IMR-90 (cell line): ENCODE measurements around the gene VAMP3. TPM values are rescaled to one million over a fixed set of nuclear protein-coding genes. Genes with fewer than 3 reads are reported as not detected.
A peak's percentile ranks its signal among the peaks of the same experiment; 100 is the strongest.

Experiments used
- ATAC-seq: fragments of 200-7000 bp; cut with Tn5 transposase; 2 replicates; pipeline ENCODE4 v1.9.1; 2020; ENCODE audit warnings: low read depth, mild to moderate bottlenecking, moderate library complexity
- BruUV-seq: library from RNA; stranded (reverse); fragments of 400-500 nt; replicated peaks from 2 replicates; lab custom pipeline; 2021; lab: Mats Ljungman, UMichigan
- CTCF ChIA-PET: fragments of 300-600 bp; formaldehyde crosslinking; extraction: SDS; loops from one replicate; lab custom pipeline; 2021; ENCODE audit warnings: antibody characterized with exemption; lab: Yijun Ruan, JAX
- POLR2A ChIA-PET: fragments of 300-600 bp; sonication (Branson Sonifier 250); formaldehyde crosslinking; loops from one replicate; lab custom pipeline; 2022; ENCODE audit warnings: antibody characterized with exemption; ENCODE audit not compliant: unreplicated experiment; lab: Charles Lee
- DNase-seq: peaks from one replicate; pipeline ENCODE4 v3.0.0; 2013
- H2AFZ ChIP-seq: replicated peaks from 2 replicates; pipeline ENCODE3; 2013; ENCODE audit warnings: low read length, mild to moderate bottlenecking; ENCODE audit not compliant: poor library complexity
- H2AK5ac ChIP-seq: 2 replicates; pipeline ENCODE4 v1.6.1; 2013; ENCODE audit warnings: low read depth, low read length, inconsistent platforms
- H2AK9ac ChIP-seq: replicated peaks from 2 replicates; pipeline ENCODE3; 2013; ENCODE audit warnings: mild to moderate bottlenecking, low read depth, low read length, moderate library complexity; ENCODE audit not compliant: poor library complexity
- H2BK120ac ChIP-seq: 2 replicates; pipeline ENCODE4 v1.6.1; 2013; ENCODE audit warnings: low read depth, low read length, inconsistent platforms
- H2BK15ac ChIP-seq: 3 replicates; pipeline ENCODE4 v1.6.1; 2013; ENCODE audit warnings: low read depth, low read length, inconsistent platforms
- H2BK20ac ChIP-seq: 2 replicates; pipeline ENCODE4 v1.6.1; 2013; ENCODE audit warnings: low read depth, mild to moderate bottlenecking, inconsistent platforms, low read length, moderate library complexity
- H2BK5ac ChIP-seq: 2 replicates; pipeline ENCODE4 v1.6.1; 2013; ENCODE audit warnings: mild to moderate bottlenecking, low read depth, low read length, inconsistent platforms; ENCODE audit not compliant: poor library complexity, severe bottlenecking
- H3K14ac ChIP-seq: replicated peaks from 2 replicates; pipeline ENCODE4 v1.6.1; 2013; ENCODE audit warnings: low read depth, low read length, inconsistent platforms
- H3K18ac ChIP-seq: 2 replicates; pipeline ENCODE4 v1.6.1; 2013; ENCODE audit warnings: low read depth, low read length, control low read depth
- H3K23ac ChIP-seq: 2 replicates; pipeline ENCODE4 v1.6.1; 2013; ENCODE audit warnings: low read depth, low read length, inconsistent platforms
- H3K27ac ChIP-seq: 2 replicates; pipeline ENCODE4 v1.5.1; 2013; ENCODE audit warnings: mild to moderate bottlenecking, control low read depth, low read length; ENCODE audit not compliant: insufficient read depth
- H3K27me3 ChIP-seq: 2 replicates; pipeline ENCODE4 v1.6.1; 2013; ENCODE audit warnings: low read length; ENCODE audit not compliant: control insufficient read depth, insufficient read depth
- H3K36me3 ChIP-seq: 2 replicates; pipeline ENCODE4 v1.6.1; 2013; ENCODE audit warnings: low read length, mixed read lengths; ENCODE audit not compliant: control insufficient read depth, insufficient read depth
- H3K4ac ChIP-seq: 2 replicates; pipeline ENCODE4 v1.6.1; 2013; ENCODE audit warnings: low read depth, low read length, inconsistent platforms
- H3K4me1 ChIP-seq: 2 replicates; pipeline ENCODE4 v1.6.1; 2013; ENCODE audit warnings: low read length, mixed read lengths; ENCODE audit not compliant: control insufficient read depth, insufficient read depth
- H3K4me2 ChIP-seq: 2 replicates; pipeline ENCODE4 v1.6.1; 2013; ENCODE audit warnings: low read depth, mild to moderate bottlenecking, control low read depth, low read length, moderate library complexity
- H3K4me3 ChIP-seq: 2 replicates; pipeline ENCODE4 v1.5.1; 2013; ENCODE audit warnings: low read depth, mild to moderate bottlenecking, control low read depth, low read length, moderate library complexity; ENCODE audit not compliant: insufficient read depth
- H3K56ac ChIP-seq: 2 replicates; pipeline ENCODE4 v1.6.1; 2013; ENCODE audit warnings: low read length, inconsistent platforms; ENCODE audit not compliant: insufficient read depth; ENCODE audit errors: extremely low read depth
- H3K79me1 ChIP-seq, 2 experiments: 2 replicates each; pipeline ENCODE4 v1.6.1; 2013; ENCODE audit warnings: low read length in 2 of 2, inconsistent platforms in 1 of 2, low read depth in 1 of 2
- H3K9ac ChIP-seq: 2 replicates; pipeline ENCODE4 v1.6.1; 2013; ENCODE audit warnings: low read depth, low read length, control low read depth
- H3K9me1 ChIP-seq: 2 replicates; pipeline ENCODE4 v1.6.1; 2013; ENCODE audit warnings: low read length, inconsistent platforms; ENCODE audit not compliant: insufficient read depth
- H3K9me3 ChIP-seq: 2 replicates; pipeline ENCODE4 v1.6.1; 2013; ENCODE audit warnings: low read length; ENCODE audit not compliant: control insufficient read depth, insufficient read depth
- H4K20me1 ChIP-seq: 2 replicates; pipeline ENCODE4 v1.6.1; 2013; ENCODE audit warnings: low read length, inconsistent platforms; ENCODE audit not compliant: insufficient read depth
- H4K5ac ChIP-seq: 2 replicates; pipeline ENCODE4 v1.6.1; 2013; ENCODE audit warnings: mild to moderate bottlenecking, low read depth, low read length, control low read depth
- H4K8ac ChIP-seq, 2 experiments: 2 replicates each; pipeline ENCODE4 v1.6.1; 2013; ENCODE audit warnings: low read depth in 2 of 2, low read length in 2 of 2, control low read depth in 1 of 2, inconsistent platforms in 1 of 2
- H4K91ac ChIP-seq: 2 replicates; pipeline ENCODE4 v1.6.1; 2013; ENCODE audit warnings: low read depth, low read length, inconsistent platforms; ENCODE audit not compliant: insufficient read depth
- CHD1 ChIP-seq: IDR thresholded peaks from 2 replicates; pipeline ENCODE4 v1.6.1; 2012; ENCODE audit warnings: low read depth, low read length, improper control_type of control experiment
- FOS ChIP-seq: fragments of 150-350 bp; IDR thresholded peaks from 2 replicates; pipeline ENCODE4 v1.6.1; 2016; ENCODE audit warnings: low read depth, low read length
- MXI1 ChIP-seq: IDR thresholded peaks from 2 replicates; pipeline ENCODE4 v1.6.1; 2012; ENCODE audit warnings: low read depth, mild to moderate bottlenecking, low read length, moderate library complexity, borderline replicate concordance
- POLR2A ChIP-seq: IDR thresholded peaks from 2 replicates; pipeline ENCODE4 v1.6.1; 2012; ENCODE audit warnings: mild to moderate bottlenecking, low read depth, low read length
- RAD21 ChIP-seq: IDR thresholded peaks from 2 replicates; pipeline ENCODE4 v1.6.1; 2012; ENCODE audit warnings: low read length, improper control_type of control experiment
- SMC3 ChIP-seq: fragments of 150-350 bp; IDR thresholded peaks from 2 replicates; pipeline ENCODE4 v1.6.1; 2016; ENCODE audit warnings: low read depth, mild to moderate bottlenecking, antibody characterized with exemption, low read length, moderate library complexity
- WGBS, 2 experiments: methylation state at CpG; one replicate each; pipeline versions ENCODE4 v1.1.5 to v1.1.7; 2013; ENCODE audit warnings: missing lambda C conversion rate in 2 of 2; ENCODE audit not compliant: insufficient read length in 1 of 2; ENCODE audit errors: extremely low coverage in 2 of 2; 5-methylcytosine and 5-hydroxymethylcytosine counted together
- dilution Hi-C: fragments of 300-500 bp; cut with HindIII; formaldehyde crosslinking; loops from one replicate; pipeline ENCODE4 v1.14.3; 2018; ENCODE audit warnings: low sequenced_read_pairs; ENCODE audit not compliant: unreplicated experiment
- in situ Hi-C: fragments of 300-500 bp; cut with MboI; formaldehyde crosslinking; loops from 3 replicates; pipeline ENCODE4 v1.14.3; 2019; ENCODE audit warnings: low sequenced_read_pairs, inconsistent platforms, mixed read lengths
- intact Hi-C: fragments of 100-400 bp; cut with micrococcal nuclease; formaldehyde crosslinking; loops from 2 replicates; pipeline ENCODE4 v1.10.0; 2022
- polyA plus RNA-seq, 3 experiments: library from polyadenylated mRNA; depleted of rRNA; stranded (reverse); fragments of >200 nt; gene quantifications; 2 replicates each; pipeline ENCODE4 v1.2.3, GENCODE V29; 2012; ENCODE audit warnings: low replicate concordance in 1 of 3
- total RNA-seq: library from RNA; depleted of rRNA; stranded (reverse); fragments of >200 nt; gene quantifications from 2 replicates; pipeline ENCODE4 v1.2.3, GENCODE V29; 2012
- TF ChIP-seq, protein P1 (sequence below): fragments of 150-350 bp; IDR thresholded peaks from 2 replicates; pipeline ENCODE4 v1.6.1; 2016; ENCODE audit warnings: low read depth, mild to moderate bottlenecking, low read length, moderate library complexity, borderline replicate concordance
- TF ChIP-seq, protein P2 (sequence below): conservative IDR thresholded peaks from 2 replicates; pipeline ENCODE4 v1.5.1; 2012; ENCODE audit warnings: mild to moderate bottlenecking, low read depth, low read length, improper control_type of control experiment

The VAMP3 gene
- total and polyA plus RNA-seq, 2 of the 4 experiments (the other 2 are of a cell fraction) = 99.1 to 354 TPM

DNA sequence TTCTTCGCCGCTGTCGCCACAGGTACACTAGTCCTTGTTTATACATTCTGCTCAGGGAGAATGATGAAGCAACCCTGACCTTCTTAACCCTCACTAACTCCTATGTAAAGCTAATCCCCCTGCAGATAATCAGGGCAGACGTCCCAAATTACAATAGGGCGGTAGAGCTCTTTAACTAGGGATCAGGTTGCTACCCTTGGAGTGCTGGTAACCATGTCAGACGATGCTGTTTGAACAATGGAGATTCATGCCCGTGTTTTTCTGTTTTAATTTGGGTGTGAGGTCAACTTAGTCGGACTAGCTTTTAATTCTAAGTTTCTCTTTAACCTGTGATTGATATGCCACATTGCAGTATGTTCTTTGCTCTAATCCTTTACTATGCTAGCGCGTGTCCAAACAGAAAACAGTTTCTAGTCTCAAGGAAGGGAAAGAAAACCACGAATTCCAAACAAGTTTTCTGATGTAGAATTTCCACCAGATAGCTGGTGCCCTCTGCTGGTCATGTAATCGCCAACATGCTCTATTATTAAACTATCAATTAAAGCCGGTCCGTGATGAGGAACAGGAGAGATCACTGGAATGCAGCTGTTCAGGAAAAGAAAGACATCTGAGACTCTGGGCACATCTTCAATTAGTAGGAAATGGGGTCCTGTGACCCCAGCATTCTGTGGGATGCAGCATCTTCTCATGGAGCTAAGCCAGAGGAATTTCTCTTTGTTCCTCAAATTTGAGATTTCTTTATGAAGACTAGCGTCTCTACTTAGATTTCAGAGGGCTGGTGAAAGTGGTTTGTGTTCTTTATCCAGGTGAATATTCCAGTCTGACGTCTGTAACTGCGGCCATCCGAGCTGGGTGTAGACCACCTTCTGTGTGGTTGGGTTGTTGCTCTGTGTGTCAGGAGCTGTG is 18.3 kb upstream of the VAMP3 start:
- intact Hi-C loops (loop anchor here (1.0 kb wide), 2 partner anchors 85 to 150 kb away; no protein-coding TSS in a partner anchor), dilution Hi-C loops (no loop called here), in situ Hi-C loops (loop anchor here (5.0 kb wide), 1 partner anchor 85 kb away; no protein-coding TSS in a partner anchor)
- BruUV-seq = no TSS peak
- Histone ChIP-seq H3K27me3 (peaks cover 20% of the 10 kb centered on the region), H3K79me1 (no peaks in the 10 kb centered on the region), H2BK15ac (no peak overlapping the region), H2AK5ac (no peak overlapping the region), H2BK120ac (no peak overlapping the region), H3K9ac (no peak overlapping the region; the same call in 1 of the 2 replicates), H3K23ac (no peak overlapping the region), H4K8ac (no peak overlapping the region), H3K36me3 (no peaks in the 10 kb centered on the region), H3K14ac (no peak overlapping the region), H3K4ac (no peak overlapping the region), H2BK5ac (no peak overlapping the region), H2AK9ac (no peak overlapping the region), H3K4me2 (peak overlapping the region; percentile 98), H3K9me1 (no peaks in the 10 kb centered on the region), H4K91ac (no peak overlapping the region), H3K18ac (no peak overlapping the region), H3K9me3 (no peaks in the 10 kb centered on the region), H4K20me1 (no peaks in the 10 kb centered on the region), H2AFZ (peak overlapping the region; percentile 74), H2BK20ac (no peak overlapping the region), H4K5ac (no peak overlapping the region), H3K4me1 (peaks cover 6% of the 10 kb centered on the region; the same call in 1 of the 2 replicates), H3K56ac (no peak overlapping the region), H3K4me3 (peak overlapping the region; percentile 83), H3K27ac (no peak overlapping the region)
- DNase-seq (peak; percentile 71), ATAC-seq (peak; percentile 88)
- POLR2A ChIA-PET = no interaction called here
- WGBS, 2 experiments = 0% methylated on average over 1 of the region's 18 CpGs; no CpG with 5 or more reads in 1 of the 2 experiments
- CTCF ChIA-PET = interaction anchor here (0.6 to 5.2 kb wide), 19 partner anchors 8 to 759 kb away, joined by 3 to 108 read pairs (median 4); no protein-coding TSS in a partner anchor
- peak; percentile 80 for TF ChIP-seq RAD21
- TF ChIP-seq POLR2A = no peak
- TF ChIP-seq, protein P1, sequence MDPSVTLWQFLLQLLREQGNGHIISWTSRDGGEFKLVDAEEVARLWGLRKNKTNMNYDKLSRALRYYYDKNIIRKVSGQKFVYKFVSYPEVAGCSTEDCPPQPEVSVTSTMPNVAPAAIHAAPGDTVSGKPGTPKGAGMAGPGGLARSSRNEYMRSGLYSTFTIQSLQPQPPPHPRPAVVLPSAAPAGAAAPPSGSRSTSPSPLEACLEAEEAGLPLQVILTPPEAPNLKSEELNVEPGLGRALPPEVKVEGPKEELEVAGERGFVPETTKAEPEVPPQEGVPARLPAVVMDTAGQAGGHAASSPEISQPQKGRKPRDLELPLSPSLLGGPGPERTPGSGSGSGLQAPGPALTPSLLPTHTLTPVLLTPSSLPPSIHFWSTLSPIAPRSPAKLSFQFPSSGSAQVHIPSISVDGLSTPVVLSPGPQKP = no peak
- TF ChIP-seq, protein P2, sequence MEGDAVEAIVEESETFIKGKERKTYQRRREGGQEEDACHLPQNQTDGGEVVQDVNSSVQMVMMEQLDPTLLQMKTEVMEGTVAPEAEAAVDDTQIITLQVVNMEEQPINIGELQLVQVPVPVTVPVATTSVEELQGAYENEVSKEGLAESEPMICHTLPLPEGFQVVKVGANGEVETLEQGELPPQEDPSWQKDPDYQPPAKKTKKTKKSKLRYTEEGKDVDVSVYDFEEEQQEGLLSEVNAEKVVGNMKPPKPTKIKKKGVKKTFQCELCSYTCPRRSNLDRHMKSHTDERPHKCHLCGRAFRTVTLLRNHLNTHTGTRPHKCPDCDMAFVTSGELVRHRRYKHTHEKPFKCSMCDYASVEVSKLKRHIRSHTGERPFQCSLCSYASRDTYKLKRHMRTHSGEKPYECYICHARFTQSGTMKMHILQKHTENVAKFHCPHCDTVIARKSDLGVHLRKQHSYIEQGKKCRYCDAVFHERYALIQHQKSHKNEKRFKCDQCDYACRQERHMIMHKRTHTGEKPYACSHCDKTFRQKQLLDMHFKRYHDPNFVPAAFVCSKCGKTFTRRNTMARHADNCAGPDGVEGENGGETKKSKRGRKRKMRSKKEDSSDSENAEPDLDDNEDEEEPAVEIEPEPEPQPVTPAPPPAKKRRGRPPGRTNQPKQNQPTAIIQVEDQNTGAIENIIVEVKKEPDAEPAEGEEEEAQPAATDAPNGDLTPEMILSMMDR = peak; percentile 84
- no peak for TF ChIP-seq FOS
- no peak for TF ChIP-seq MXI1
- peak; percentile 88 for TF ChIP-seq SMC3
- no peak for TF ChIP-seq CHD1
